Mucosa of rectum (tissue), 2 donors: ENCODE measurements around the gene MGAT4A.

Experiments
- H3K27ac ChIP-seq, 2 donors: one replicate each; pipeline ENCODE4 v1.7.0; 2013; ENCODE audit warnings: inconsistent platforms in 2 of 2, low read depth in 2 of 2, low read length in 2 of 2
- H3K27me3 ChIP-seq, 2 donors: one replicate each; pipeline ENCODE4 v1.7.0; 2013; ENCODE audit warnings: low read length in 2 of 2; ENCODE audit not compliant: control insufficient read depth in 2 of 2, insufficient read depth in 2 of 2
- H3K36me3 ChIP-seq, 2 donors: one replicate each; pipeline ENCODE4 v1.7.0; 2013; ENCODE audit warnings: low read length in 2 of 2; ENCODE audit not compliant: control insufficient read depth in 2 of 2, insufficient read depth in 2 of 2
- H3K4me1 ChIP-seq, 2 donors: one replicate each; pipeline ENCODE4 v1.7.0; 2013; ENCODE audit warnings: low read length in 2 of 2, mild to moderate bottlenecking in 1 of 2; ENCODE audit not compliant: control insufficient read depth in 2 of 2, insufficient read depth in 2 of 2
- H3K4me3 ChIP-seq, 2 donors: one replicate each; pipeline ENCODE4 v1.7.0; 2013; ENCODE audit warnings: low read length in 2 of 2
- H3K9ac ChIP-seq, 2 donors: one replicate each; pipeline ENCODE4 v1.7.0; 2013; ENCODE audit warnings: low read length in 2 of 2, low read depth in 1 of 2, mild to moderate bottlenecking in 1 of 2
- H3K9me3 ChIP-seq, 2 donors: one replicate each; pipeline ENCODE4 v1.7.0; 2013; ENCODE audit warnings: low read length in 2 of 2; ENCODE audit not compliant: control insufficient read depth in 2 of 2
- donor health status: healthy.
- donor health status: Normal muscosa, but diverticular disease.

The MGAT4A gene

GRCh38 chr2:98697651-98698337 is 33.1 kb downstream of the MGAT4A start:
- H3K9ac ChIP-seq, result no peak overlapping the region
- peaks cover 30 to 37% of the 10 kb centered on the region in 2 donors for H3K4me1 ChIP-seq
- H3K9me3 ChIP-seq, result no peaks in the 10 kb centered on the region
- no peaks in the 10 kb centered on the region for H3K27me3 ChIP-seq
- no peak overlapping the region for H3K4me3 ChIP-seq
- H3K36me3 ChIP-seq, result peaks cover 0 to 2% of the 10 kb centered on the region in 2 donors
- no peak overlapping the region for H3K27ac ChIP-seq

GRCh38 chr2:98696200-98696599 is 34.7 kb downstream of the MGAT4A start:
- no peak overlapping the region for H3K27ac ChIP-seq
- H3K9me3 ChIP-seq, result no peaks in the 10 kb centered on the region
- peaks cover 0 to 2% of the 10 kb centered on the region in 2 donors for H3K36me3 ChIP-seq
- H3K4me1 ChIP-seq, result peaks cover 16 to 26% of the 10 kb centered on the region in 2 donors
- no peak overlapping the region for H3K4me3 ChIP-seq
- H3K27me3 ChIP-seq, result no peaks in the 10 kb centered on the region
- H3K9ac ChIP-seq, result no peak overlapping the region

- Histone ChIP-seq H3K27ac (no peak overlapping the region), H3K9me3 (no peaks in the 10 kb centered on the region), H3K4me3 (no peak overlapping the region), H3K27me3 (no peaks in the 10 kb centered on the region), H3K36me3 (peaks cover 0 to 2% of the 10 kb centered on the region in 2 donors), H3K4me1 (peaks cover 11 to 22% of the 10 kb centered on the region in 2 donors), H3K9ac (no peak overlapping the region)
Measured at GRCh38 chr2:98695255-98695654, 35.7 kb downstream of the MGAT4A start.

- peaks cover 0 to 2% of the 10 kb centered on the region in 2 donors for H3K36me3 ChIP-seq
Measured at GRCh38 chr2:98693477-98693876, 37.5 kb downstream of the MGAT4A start.

GRCh38 chr2:98692090-98693054 is 38.6 kb downstream of the MGAT4A start:
- H3K27me3 ChIP-seq, result no peaks in the 10 kb centered on the region
- H3K9me3 ChIP-seq, result no peaks in the 10 kb centered on the region
- H3K9ac ChIP-seq, result no peak overlapping the region
- H3K4me3 ChIP-seq, result no peak overlapping the region
- H3K4me1 ChIP-seq, result peaks cover 3 to 6% of the 10 kb centered on the region in 2 donors
- H3K27ac ChIP-seq, result no peak overlapping the region
- H3K36me3 ChIP-seq, result peaks cover 0 to 2% of the 10 kb centered on the region in 2 donors

More at GRCh38 chr2:98693477-98693876, 37.5 kb downstream of the MGAT4A start:
- Histone ChIP-seq H3K9me3 (no peaks in the 10 kb centered on the region), H3K4me1 (peaks cover 5 to 9% of the 10 kb centered on the region in 2 donors), H3K27ac (no peak overlapping the region), H3K27me3 (no peaks in the 10 kb centered on the region), H3K9ac (no peak overlapping the region), H3K4me3 (no peak overlapping the region)

- no peak overlapping the region for H3K4me3 ChIP-seq
- H3K4me1 ChIP-seq, result peaks cover 3 to 4% of the 10 kb centered on the region in 2 donors
- H3K27me3 ChIP-seq, result no peaks in the 10 kb centered on the region
- no peak overlapping the region for H3K9ac ChIP-seq
- peaks cover 0 to under 1% of the 10 kb centered on the region in 2 donors for H3K36me3 ChIP-seq
- no peak overlapping the region for H3K27ac ChIP-seq
- no peaks in the 10 kb centered on the region for H3K9me3 ChIP-seq
Measured at GRCh38 chr2:98691303-98691702, 39.6 kb downstream of the MGAT4A start.

GRCh38 chr2:98685930-98686887 is 44.7 kb downstream of the MGAT4A start:
- Histone ChIP-seq H3K9ac (no peak overlapping the region), H3K4me1 (no peaks in the 10 kb centered on the region), H3K36me3 (no peaks in the 10 kb centered on the region), H3K27me3 (no peaks in the 10 kb centered on the region), H3K27ac (no peak overlapping the region), H3K9me3 (no peaks in the 10 kb centered on the region), H3K4me3 (no peak overlapping the region)

GRCh38 chr2:98683728-98684127 is 47.2 kb downstream of the MGAT4A start:
- Histone ChIP-seq H3K9ac (no peak overlapping the region), H3K4me3 (no peak overlapping the region), H3K36me3 (no peaks in the 10 kb centered on the region), H3K9me3 (no peaks in the 10 kb centered on the region), H3K4me1 (no peaks in the 10 kb centered on the region), H3K27ac (no peak overlapping the region), H3K27me3 (no peaks in the 10 kb centered on the region)

GRCh38 chr2:98676742-98677141 is 54.2 kb downstream of the MGAT4A start:
- H3K36me3 ChIP-seq, result peaks cover 16 to 25% of the 10 kb centered on the region in 2 donors
- H3K27ac ChIP-seq, result no peak overlapping the region
- H3K4me1 ChIP-seq, result no peaks in the 10 kb centered on the region
- H3K4me3 ChIP-seq, result no peak overlapping the region
- no peaks in the 10 kb centered on the region for H3K9me3 ChIP-seq
- H3K9ac ChIP-seq, result no peak overlapping the region
- H3K27me3 ChIP-seq, result no peaks in the 10 kb centered on the region
